PC-3 (cell line): Measurements from ENCODE around the gene PSMA3. TPM values are rescaled to one million over a fixed set of nuclear protein-coding genes. Genes with fewer than 3 reads are reported as not detected.

Source experiments
- ATAC-seq: fragments of 200-7000 bp; cut with Tn5 transposase; 2 replicates; pipeline ENCODE4 v1.9.1; 2020; ENCODE audit warnings: mild to moderate bottlenecking, moderate library complexity
- BruUV-seq: library from RNA; stranded (reverse); fragments of 400-500 nt; replicated peaks from 2 replicates; lab custom pipeline; 2021; lab: Mats Ljungman, UMichigan
- CTCF ChIA-PET: fragments of 300-600 bp; sonication (Branson Sonifier 250); formaldehyde crosslinking; loops from one replicate; lab custom pipeline; 2022; ENCODE audit warnings: antibody characterized with exemption; lab: Charles Lee
- POLR2A ChIA-PET: fragments of 300-600 bp; sonication (Branson Sonifier 250); formaldehyde crosslinking; loops from one replicate; lab custom pipeline; 2022; ENCODE audit warnings: antibody characterized with exemption; ENCODE audit not compliant: unreplicated experiment; lab: Charles Lee
- DNase-seq: peaks from one replicate; pipeline ENCODE4 v3.0.0-alpha.2; 2015
- H2AFZ ChIP-seq: fragments of 300-600 bp; sonication (generic); 2 replicates; pipeline ENCODE4 v1.6.0; 2016; ENCODE audit warnings: antibody characterized with exemption, low read length
- H3F3A ChIP-seq: fragments of 300-600 bp; sonication (generic); one replicate; pipeline ENCODE4 v1.6.0; 2017; ENCODE audit warnings: antibody characterized with exemption, low read length, control low read depth, mild to moderate bottlenecking; ENCODE audit not compliant: unreplicated experiment
- H3K27ac ChIP-seq: fragments of 300-600 bp; sonication (generic); 2 replicates; pipeline ENCODE4 v1.5.1; 2016; ENCODE audit warnings: mild to moderate bottlenecking, low read length
- H3K27me3 ChIP-seq: fragments of 300-600 bp; sonication (generic); 2 replicates; pipeline ENCODE4 v1.6.1; 2016; ENCODE audit warnings: low read length, mixed read lengths
- H3K36me3 ChIP-seq: fragments of 300-600 bp; sonication (generic); 2 replicates; pipeline ENCODE4 v1.6.1; 2016; ENCODE audit warnings: low read depth, mixed run types, low read length, mixed read lengths
- H3K4me1 ChIP-seq: fragments of 300-600 bp; sonication (generic); 2 replicates; pipeline ENCODE4 v1.5.1; 2016; ENCODE audit warnings: low read length; ENCODE audit not compliant: insufficient read depth
- H3K4me2 ChIP-seq: fragments of 300-600 bp; sonication (generic); 2 replicates; pipeline ENCODE4 v1.6.0; 2016; ENCODE audit warnings: low read length
- H3K4me3 ChIP-seq: fragments of 300-600 bp; sonication (generic); 2 replicates; pipeline ENCODE4 v1.5.1; 2016; ENCODE audit warnings: mild to moderate bottlenecking, low read length, mixed read lengths
- H3K79me2 ChIP-seq: fragments of 300-600 bp; sonication (generic); 2 replicates; pipeline ENCODE4 v1.6.1; 2017; ENCODE audit warnings: low read length, mixed read lengths
- H3K9ac ChIP-seq: fragments of 300-600 bp; sonication (generic); 2 replicates; pipeline ENCODE4 v1.6.0; 2016; ENCODE audit warnings: mild to moderate bottlenecking, low read length
- H3K9me2 ChIP-seq: fragments of 300-600 bp; sonication (generic); replicated peaks from 2 replicates; pipeline ENCODE4 v1.6.1; 2016; ENCODE audit warnings: mixed run types, low read length, mixed read lengths
- H3K9me3 ChIP-seq: fragments of 300-600 bp; sonication (generic); 2 replicates; pipeline ENCODE4 v1.6.1; 2016; ENCODE audit warnings: low read length, mixed read lengths
- H4K20me1 ChIP-seq: fragments of 300-600 bp; sonication (generic); 2 replicates; pipeline ENCODE4 v1.6.1; 2016; ENCODE audit warnings: low read length, mixed read lengths
- EZH2 ChIP-seq: fragments of 300-600 bp; sonication (generic); IDR thresholded peaks from one replicate; pipeline ENCODE4 v1.6.1; 2017; ENCODE audit warnings: antibody characterized with exemption, mild to moderate bottlenecking, low read length; ENCODE audit not compliant: unreplicated experiment
- EZH2phosphoT487 ChIP-seq: fragments of 300-600 bp; sonication (generic); IDR thresholded peaks from 2 replicates; pipeline ENCODE4 v1.6.1; 2018; ENCODE audit warnings: mild to moderate bottlenecking, antibody characterized with exemption, low read length, borderline replicate concordance
- intact Hi-C: fragments of 100-400 bp; cut with micrococcal nuclease; formaldehyde crosslinking; loops from 2 replicates; pipeline ENCODE4 v1.9.0; 2023
- total RNA-seq: library from RNA; depleted of rRNA; stranded (reverse); fragments of >200 nt; gene quantifications from 2 replicates; pipeline ENCODE4 v1.2.3, GENCODE V29; 2014
- TF ChIP-seq, protein P1 (sequence below): fragments of 300-600 bp; sonication (generic); conservative IDR thresholded peaks from 2 replicates; pipeline ENCODE4 v1.5.1; 2017; ENCODE audit warnings: antibody characterized with exemption, low read depth, mild to moderate bottlenecking, low read length

Gene PSMA3
- total RNA-seq, 1 experiment from 2014 or later: 669 TPM

GRCh38 chr14:58215191-58215914, 29.3 kb upstream of the PSMA3 start:
- CTCF ChIA-PET: no interaction called here
- intact Hi-C loops: no loop called here
- Histone ChIP-seq H3K4me2 (no peak overlapping the region), H3K79me2 (no peaks in the 10 kb centered on the region), H2AFZ (no peak overlapping the region), H3K4me3 (no peak overlapping the region), H3K4me1 (no peaks in the 10 kb centered on the region), H4K20me1 (no peaks in the 10 kb centered on the region), H3K27me3 (no peaks in the 10 kb centered on the region), H3F3A (no peaks in the 10 kb centered on the region), H3K9ac (no peak overlapping the region), H3K27ac (no peak overlapping the region), H3K9me2 (no peaks in the 10 kb centered on the region), H3K36me3 (peaks cover 42% of the 10 kb centered on the region), H3K9me3 (no peaks in the 10 kb centered on the region)
- no TSS peak for BruUV-seq
- TF ChIP-seq EZH2 (no peak), EZH2phosphoT487 (no peak)
- TF ChIP-seq, protein P1, sequence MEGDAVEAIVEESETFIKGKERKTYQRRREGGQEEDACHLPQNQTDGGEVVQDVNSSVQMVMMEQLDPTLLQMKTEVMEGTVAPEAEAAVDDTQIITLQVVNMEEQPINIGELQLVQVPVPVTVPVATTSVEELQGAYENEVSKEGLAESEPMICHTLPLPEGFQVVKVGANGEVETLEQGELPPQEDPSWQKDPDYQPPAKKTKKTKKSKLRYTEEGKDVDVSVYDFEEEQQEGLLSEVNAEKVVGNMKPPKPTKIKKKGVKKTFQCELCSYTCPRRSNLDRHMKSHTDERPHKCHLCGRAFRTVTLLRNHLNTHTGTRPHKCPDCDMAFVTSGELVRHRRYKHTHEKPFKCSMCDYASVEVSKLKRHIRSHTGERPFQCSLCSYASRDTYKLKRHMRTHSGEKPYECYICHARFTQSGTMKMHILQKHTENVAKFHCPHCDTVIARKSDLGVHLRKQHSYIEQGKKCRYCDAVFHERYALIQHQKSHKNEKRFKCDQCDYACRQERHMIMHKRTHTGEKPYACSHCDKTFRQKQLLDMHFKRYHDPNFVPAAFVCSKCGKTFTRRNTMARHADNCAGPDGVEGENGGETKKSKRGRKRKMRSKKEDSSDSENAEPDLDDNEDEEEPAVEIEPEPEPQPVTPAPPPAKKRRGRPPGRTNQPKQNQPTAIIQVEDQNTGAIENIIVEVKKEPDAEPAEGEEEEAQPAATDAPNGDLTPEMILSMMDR: no peak
- ATAC-seq: no peak
- POLR2A ChIA-PET: no interaction called here
- DNase-seq: no peak

- Histone ChIP-seq H3K4me3 (no peak overlapping the region), H3K79me2 (no peaks in the 10 kb centered on the region), H3K4me1 (no peaks in the 10 kb centered on the region), H3K36me3 (peaks cover 34% of the 10 kb centered on the region), H3K27ac (no peak overlapping the region), H3F3A (no peaks in the 10 kb centered on the region), H3K9me3 (no peaks in the 10 kb centered on the region), H3K9ac (no peak overlapping the region), H2AFZ (no peak overlapping the region), H3K27me3 (no peaks in the 10 kb centered on the region), H4K20me1 (no peaks in the 10 kb centered on the region), H3K9me2 (no peaks in the 10 kb centered on the region), H3K4me2 (no peak overlapping the region)
- no peak for TF ChIP-seq EZH2phosphoT487
- no peak for TF ChIP-seq EZH2
- TF ChIP-seq, protein P1: no peak
- DNase-seq (no peak), ATAC-seq (no peak; the same call in 1 of the 2 replicates)
- POLR2A ChIA-PET: no interaction called here
- CTCF ChIA-PET: no interaction called here
- intact Hi-C loops: no loop called here
- no TSS peak for BruUV-seq
These were observed 28.1 kb upstream of the PSMA3 start for GRCh38 chr14:58216544-58216943.
